ENCODE data around the gene RNASE9. TPM values are rescaled to one million over a fixed set of nuclear protein-coding genes. Genes with fewer than 3 reads are reported as not detected.

RNASE9 gene
- not detected in 2 replicates for polyA plus RNA-seq (2011; rRNA removed)
- not detected in 2 replicates for polyA plus RNA-seq (2012; cell fraction: cytosol; rRNA removed)
- polyA plus RNA-seq (2012; cell fraction: nucleus; rRNA removed) = not detected in 2 replicates
- not detected in 3 replicates for polyA plus RNA-seq (2017; fragmentation: RNase III; extraction: RNeasy Plus Mini Kit Qiagen cat#74134 plus additional on column Dnase treatment)
- not detected in 2 replicates for polyA minus RNA-seq (2011; rRNA and poly(A)+ RNA removed)

DNA sequence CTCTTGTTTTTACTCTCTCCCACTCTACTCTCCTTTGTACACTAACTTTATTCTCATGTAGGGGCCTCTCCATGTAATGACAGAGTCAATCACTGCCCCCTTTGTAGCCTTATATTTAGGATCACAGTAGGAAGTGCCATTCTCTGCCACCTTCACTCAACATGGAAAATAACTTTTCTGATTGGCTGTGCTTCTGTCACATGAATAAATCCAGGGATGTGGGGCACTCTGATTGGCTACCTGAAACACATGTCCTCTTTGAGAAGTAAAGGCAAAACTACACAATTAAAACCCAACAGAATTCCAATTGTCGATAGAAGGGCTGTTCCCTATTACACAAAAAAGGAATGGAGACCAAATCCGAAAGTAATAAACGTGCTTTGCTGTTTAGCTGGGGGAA is at the start of gene RNASE9:
TSS of gene RNASE9 (minus strand) at position 87 of the 400 bp plus-strand sequence.
- H3K4me2 ChIP-seq = no peak within 1 kb of the TSS
- H3K27ac ChIP-seq = no peak within 1 kb of the TSS
- DNase-seq (ENCODE audit: low read depth in 1 of 2, low spot score in 1 of 2) = peak in 1 of 2 experiments; percentile 26
- H3K4me3 ChIP-seq = no peak within 1 kb of the TSS
- TF ChIP-seq BCL3 (IDR thresholded peaks at IDR 0.05) = no peak
- TF ChIP-seq CEBPB (IDR thresholded peaks at IDR 0.05) = no peak
- TF ChIP-seq, protein P1, sequence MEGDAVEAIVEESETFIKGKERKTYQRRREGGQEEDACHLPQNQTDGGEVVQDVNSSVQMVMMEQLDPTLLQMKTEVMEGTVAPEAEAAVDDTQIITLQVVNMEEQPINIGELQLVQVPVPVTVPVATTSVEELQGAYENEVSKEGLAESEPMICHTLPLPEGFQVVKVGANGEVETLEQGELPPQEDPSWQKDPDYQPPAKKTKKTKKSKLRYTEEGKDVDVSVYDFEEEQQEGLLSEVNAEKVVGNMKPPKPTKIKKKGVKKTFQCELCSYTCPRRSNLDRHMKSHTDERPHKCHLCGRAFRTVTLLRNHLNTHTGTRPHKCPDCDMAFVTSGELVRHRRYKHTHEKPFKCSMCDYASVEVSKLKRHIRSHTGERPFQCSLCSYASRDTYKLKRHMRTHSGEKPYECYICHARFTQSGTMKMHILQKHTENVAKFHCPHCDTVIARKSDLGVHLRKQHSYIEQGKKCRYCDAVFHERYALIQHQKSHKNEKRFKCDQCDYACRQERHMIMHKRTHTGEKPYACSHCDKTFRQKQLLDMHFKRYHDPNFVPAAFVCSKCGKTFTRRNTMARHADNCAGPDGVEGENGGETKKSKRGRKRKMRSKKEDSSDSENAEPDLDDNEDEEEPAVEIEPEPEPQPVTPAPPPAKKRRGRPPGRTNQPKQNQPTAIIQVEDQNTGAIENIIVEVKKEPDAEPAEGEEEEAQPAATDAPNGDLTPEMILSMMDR (IDR thresholded peaks at IDR 0.05) = no peak
- TF ChIP-seq JUN (IDR thresholded peaks at IDR 0.05) = no peak
- TF ChIP-seq PHF8 (IDR thresholded peaks at IDR 0.05; ENCODE audit: borderline replicate concordance, low read depth) = no peak
- no peak for TF ChIP-seq MAZ (IDR thresholded peaks at IDR 0.05; ENCODE audit: borderline replicate concordance, low read depth, low read length)
- TF ChIP-seq KDM5A (IDR thresholded peaks at IDR 0.05) = no peak
- no peak for TF ChIP-seq CBX2 (IDR thresholded peaks at IDR 0.05; ENCODE audit: borderline replicate concordance, low read depth)
- no peak for TF ChIP-seq CHD2 (IDR thresholded peaks at IDR 0.05; ENCODE audit: low read length, partially characterized antibody)
- POLR2A ChIA-PET = no interaction called here
- ATAC-seq = no peak
- 40% methylated on average over 3 of the region's 3 CpGs for WGBS (ENCODE audit: missing lambda C conversion rate)
- FAIRE-seq = no peak
- H3K9me3 ChIP-seq = no peaks in the 10 kb centered on the region
- CTCF ChIA-PET = interaction anchor here (0.7 to 0.8 kb wide), 2 partner anchors 30 to 120 kb away, joined by 3 read pairs; no protein-coding TSS in a partner anchor
- H3K4me1 ChIP-seq = no peaks in the 10 kb centered on the region

DNA sequence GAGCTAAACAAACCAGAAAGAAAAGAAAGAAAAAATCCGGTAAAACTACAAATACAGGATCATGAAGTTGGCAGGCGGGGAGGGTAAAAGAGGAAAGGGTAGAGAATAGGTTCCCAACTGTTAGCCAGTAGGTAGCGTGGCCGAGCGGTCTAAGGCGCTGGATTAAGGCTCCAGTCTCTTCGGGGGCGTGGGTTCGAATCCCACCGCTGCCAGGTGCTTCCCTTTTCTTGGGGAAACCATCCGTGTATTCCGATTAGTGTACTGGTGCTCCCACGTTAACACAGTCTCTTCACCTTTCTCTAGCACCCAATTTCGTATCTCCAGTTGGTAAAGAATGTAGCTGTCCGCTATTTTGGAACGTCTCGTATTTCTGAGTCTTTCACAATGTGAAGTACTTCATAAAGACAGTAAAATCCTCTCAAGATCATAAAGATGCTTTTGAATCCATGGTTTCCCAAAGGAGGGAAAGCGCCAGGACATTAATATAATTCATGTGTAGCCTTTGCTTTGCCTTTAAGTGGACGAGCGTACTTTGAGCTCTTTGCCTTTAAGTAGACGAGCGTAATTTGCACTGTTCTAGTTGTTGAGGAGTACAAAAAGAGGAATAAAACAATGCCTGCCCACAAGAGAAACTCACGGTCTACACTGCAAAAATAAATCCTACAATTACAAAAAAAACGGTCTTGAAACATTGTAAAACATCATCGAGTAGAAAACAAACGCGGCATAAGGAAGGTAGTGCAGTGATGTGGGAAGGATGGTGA is 49.3 kb upstream of the RNASE9 start:
- no peak for TF ChIP-seq CHD4 (IDR thresholded peaks at IDR 0.05; ENCODE audit: borderline replicate concordance)
- TF ChIP-seq TFCP2L1 (CRISPR knock-in tag; IDR thresholded peaks at IDR 0.05) = no peak
- no peak; the same call in 1 of the 2 replicates for TF ChIP-seq GATA3 (IDR thresholded peaks at IDR 0.05; ENCODE audit: borderline replicate concordance)
- no peak for TF ChIP-seq CBX8 (IDR thresholded peaks at IDR 0.05)
- TF ChIP-seq SMC3 (IDR thresholded peaks at IDR 0.05) = no peak
- no peak for TF ChIP-seq CHD2 (IDR thresholded peaks at IDR 0.05; ENCODE audit: low read length, partially characterized antibody)
- peak; percentile 79 for TF ChIP-seq SREBF2 (IDR thresholded peaks at IDR 0.05)
- TF ChIP-seq EP300 (IDR thresholded peaks at IDR 0.05) = no peak
- TF ChIP-seq, protein P1 (IDR thresholded peaks at IDR 0.05) = no peak
- TF ChIP-seq PBX3 (IDR thresholded peaks at IDR 0.05) = no peak
- no peak for TF ChIP-seq FOSB (CRISPR knock-in tag; IDR thresholded peaks at IDR 0.05)
- TF ChIP-seq USF2 (IDR thresholded peaks at IDR 0.05) = no peak
- TF ChIP-seq, protein P2, sequence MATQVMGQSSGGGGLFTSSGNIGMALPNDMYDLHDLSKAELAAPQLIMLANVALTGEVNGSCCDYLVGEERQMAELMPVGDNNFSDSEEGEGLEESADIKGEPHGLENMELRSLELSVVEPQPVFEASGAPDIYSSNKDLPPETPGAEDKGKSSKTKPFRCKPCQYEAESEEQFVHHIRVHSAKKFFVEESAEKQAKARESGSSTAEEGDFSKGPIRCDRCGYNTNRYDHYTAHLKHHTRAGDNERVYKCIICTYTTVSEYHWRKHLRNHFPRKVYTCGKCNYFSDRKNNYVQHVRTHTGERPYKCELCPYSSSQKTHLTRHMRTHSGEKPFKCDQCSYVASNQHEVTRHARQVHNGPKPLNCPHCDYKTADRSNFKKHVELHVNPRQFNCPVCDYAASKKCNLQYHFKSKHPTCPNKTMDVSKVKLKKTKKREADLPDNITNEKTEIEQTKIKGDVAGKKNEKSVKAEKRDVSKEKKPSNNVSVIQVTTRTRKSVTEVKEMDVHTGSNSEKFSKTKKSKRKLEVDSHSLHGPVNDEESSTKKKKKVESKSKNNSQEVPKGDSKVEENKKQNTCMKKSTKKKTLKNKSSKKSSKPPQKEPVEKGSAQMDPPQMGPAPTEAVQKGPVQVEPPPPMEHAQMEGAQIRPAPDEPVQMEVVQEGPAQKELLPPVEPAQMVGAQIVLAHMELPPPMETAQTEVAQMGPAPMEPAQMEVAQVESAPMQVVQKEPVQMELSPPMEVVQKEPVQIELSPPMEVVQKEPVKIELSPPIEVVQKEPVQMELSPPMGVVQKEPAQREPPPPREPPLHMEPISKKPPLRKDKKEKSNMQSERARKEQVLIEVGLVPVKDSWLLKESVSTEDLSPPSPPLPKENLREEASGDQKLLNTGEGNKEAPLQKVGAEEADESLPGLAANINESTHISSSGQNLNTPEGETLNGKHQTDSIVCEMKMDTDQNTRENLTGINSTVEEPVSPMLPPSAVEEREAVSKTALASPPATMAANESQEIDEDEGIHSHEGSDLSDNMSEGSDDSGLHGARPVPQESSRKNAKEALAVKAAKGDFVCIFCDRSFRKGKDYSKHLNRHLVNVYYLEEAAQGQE (IDR thresholded peaks at IDR 0.05) = no peak
- TF ChIP-seq, protein P3, sequence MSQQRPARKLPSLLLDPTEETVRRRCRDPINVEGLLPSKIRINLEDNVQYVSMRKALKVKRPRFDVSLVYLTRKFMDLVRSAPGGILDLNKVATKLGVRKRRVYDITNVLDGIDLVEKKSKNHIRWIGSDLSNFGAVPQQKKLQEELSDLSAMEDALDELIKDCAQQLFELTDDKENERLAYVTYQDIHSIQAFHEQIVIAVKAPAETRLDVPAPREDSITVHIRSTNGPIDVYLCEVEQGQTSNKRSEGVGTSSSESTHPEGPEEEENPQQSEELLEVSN (IDR thresholded peaks at IDR 0.05; ENCODE audit: borderline replicate concordance, low read depth) = no peak
- TF ChIP-seq, protein P4, sequence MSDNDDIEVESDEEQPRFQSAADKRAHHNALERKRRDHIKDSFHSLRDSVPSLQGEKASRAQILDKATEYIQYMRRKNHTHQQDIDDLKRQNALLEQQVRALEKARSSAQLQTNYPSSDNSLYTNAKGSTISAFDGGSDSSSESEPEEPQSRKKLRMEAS (IDR thresholded peaks at IDR 0.05) = peak; percentile 44; the same call in 1 of the 2 replicates
- POLR2A ChIA-PET = interaction anchor here (0.5 to 1.0 kb wide), 3 partner anchors 72 to 267 kb away, joined by 3 to 7 read pairs (median 5); no protein-coding TSS in a partner anchor
- Histone ChIP-seq H3K4me1 (peaks cover 27% of the 10 kb centered on the region), H3K4me2 (peak overlapping the region; percentile 88), H3K27ac (peak overlapping the region; percentile 66 to 83), H3K4me3 (peak overlapping the region; percentile 93), H3K9me3 (no peaks in the 10 kb centered on the region)
- DNase-seq (ENCODE audit: low read depth in 1 of 2, low spot score in 1 of 2) (peak; percentile 85 to 86), FAIRE-seq (no peak), ATAC-seq (peak; percentile 33 to 65)
- 1% methylated on average over 27 of the region's 27 CpGs for WGBS (ENCODE audit: missing lambda C conversion rate)
- CTCF ChIA-PET = interaction anchor here (0.5 to 7.1 kb wide), 46 partner anchors 10 to 1731 kb away, joined by 3 to 67 read pairs (median 4); partner anchors contain the start of genes CCNB1IP1, PARP2, RNASE11 and RNASE4
